Astrocyte (in vitro differentiated cells and primary cell): ENCODE measurements around the gene SH3TC2. TPM values are rescaled to one million over a fixed set of nuclear protein-coding genes. Genes with fewer than 3 reads are reported as not detected.

Source experiments
- DNase-seq: peaks from one replicate; pipeline ENCODE4 v3.0.0-alpha.2; 2010; ENCODE audit warnings: low read depth
- FAIRE-seq: peaks from 2 replicates; lab custom pipeline; 2011; peaks lifted over from hg19 to GRCh38; lab: Jason Lieb, UNC
- H2AFZ ChIP-seq: 2 replicates; pipeline ENCODE4 v1.6.0; 2012; ENCODE audit warnings: low read depth, low read length, inconsistent platforms
- H3K27ac ChIP-seq: 2 replicates; pipeline ENCODE4 v1.5.1; 2011; ENCODE audit warnings: low read depth, low read length, inconsistent platforms
- H3K27me3 ChIP-seq: 2 replicates; pipeline ENCODE4 v1.6.0; 2011; ENCODE audit warnings: low read length, inconsistent platforms; ENCODE audit not compliant: insufficient read depth
- H3K36me3 ChIP-seq: 2 replicates; pipeline ENCODE4 v1.5.1; 2011; ENCODE audit warnings: low read length, inconsistent platforms; ENCODE audit not compliant: insufficient read depth
- H3K4me1 ChIP-seq: 2 replicates; pipeline ENCODE4 v1.5.1; 2011; ENCODE audit warnings: low read length, inconsistent platforms; ENCODE audit not compliant: insufficient read depth
- H3K4me2 ChIP-seq: 2 replicates; pipeline ENCODE4 v1.6.0; 2012; ENCODE audit warnings: low read length, inconsistent platforms
- H3K4me3 ChIP-seq: 2 replicates; pipeline ENCODE4 v1.5.1; 2011; ENCODE audit warnings: low read depth, mild to moderate bottlenecking, low read length, inconsistent platforms; ENCODE audit not compliant: insufficient read depth
- H3K79me2 ChIP-seq: 2 replicates; pipeline ENCODE4 v1.6.0; 2012; ENCODE audit warnings: mild to moderate bottlenecking, low read length, inconsistent platforms; ENCODE audit not compliant: insufficient read depth
- H3K9ac ChIP-seq: 2 replicates; pipeline ENCODE4 v1.6.0; 2012; ENCODE audit warnings: mild to moderate bottlenecking, low read length, inconsistent platforms
- H3K9me3 ChIP-seq: 2 replicates; pipeline ENCODE4 v1.5.1; 2012; ENCODE audit warnings: low read depth, mild to moderate bottlenecking, low read length, inconsistent platforms; ENCODE audit not compliant: insufficient read depth
- H4K20me1 ChIP-seq: 2 replicates; pipeline ENCODE4 v1.6.0; 2012; ENCODE audit warnings: low read length, inconsistent platforms; ENCODE audit not compliant: insufficient read depth
- H3K27ac Mint-ChIP-seq: one replicate; pipeline ENCODE4 v1.8.0; 2021; ENCODE audit warnings: mild to moderate bottlenecking, mixed read lengths; ENCODE audit not compliant: unreplicated experiment
- H3K27me3 Mint-ChIP-seq: one replicate; pipeline ENCODE4 v1.8.0; 2021; ENCODE audit warnings: low read depth, mixed read lengths; ENCODE audit not compliant: unreplicated experiment
- H3K36me3 Mint-ChIP-seq: one replicate; pipeline ENCODE4 v1.8.0; 2021; ENCODE audit warnings: low read depth, mixed read lengths; ENCODE audit not compliant: unreplicated experiment
- H3K4me1 Mint-ChIP-seq: one replicate; pipeline ENCODE4 v1.8.0; 2021; ENCODE audit warnings: low read depth, mixed read lengths; ENCODE audit not compliant: unreplicated experiment
- H3K4me3 Mint-ChIP-seq: one replicate; pipeline ENCODE4 v1.8.0; 2021; ENCODE audit warnings: mild to moderate bottlenecking, moderate library complexity, mixed read lengths; ENCODE audit not compliant: unreplicated experiment
- H3K9me3 Mint-ChIP-seq: one replicate; pipeline ENCODE4 v1.8.0; 2021; ENCODE audit warnings: mild to moderate bottlenecking, mixed read lengths; ENCODE audit not compliant: unreplicated experiment
- EZH2 ChIP-seq: IDR thresholded peaks from 2 replicates; pipeline ENCODE4 v1.6.1; 2012; ENCODE audit warnings: mild to moderate bottlenecking, low read length, inconsistent platforms; ENCODE audit not compliant: insufficient read depth
- total RNA-seq: library from RNA; stranded (reverse); gene quantifications from 2 replicates; pipeline ENCODE4 v1.2.1, GENCODE V29; 2021
- TF ChIP-seq, protein P1 (sequence below): IDR thresholded peaks from 2 replicates; pipeline ENCODE4 v1.5.1; 2011; ENCODE audit warnings: low read depth, mild to moderate bottlenecking, inconsistent platforms, low read length, moderate library complexity; ENCODE audit not compliant: insufficient read depth

The SH3TC2 gene
- total RNA-seq, 1 donor from 2014 or later = 2.6 TPM

DNA sequence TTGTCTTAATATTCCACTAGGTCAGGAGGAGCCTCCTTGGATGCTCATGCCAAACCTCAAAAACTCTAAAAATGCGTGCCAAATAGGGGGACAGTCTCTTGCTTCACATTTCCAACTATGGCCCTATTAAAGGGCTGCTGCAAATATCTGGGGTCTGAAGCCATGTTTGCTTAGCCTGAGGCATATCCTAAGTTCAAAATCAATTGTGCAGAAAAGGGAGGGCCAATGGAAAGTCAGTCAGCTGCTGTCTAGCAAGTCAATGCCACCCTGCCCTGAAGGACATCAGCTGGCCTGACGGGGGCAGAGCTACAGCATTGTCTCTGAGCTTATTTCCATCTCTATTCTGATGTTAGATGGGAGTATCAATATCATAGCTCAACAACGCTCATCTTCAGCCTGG lies 93.6 kb downstream of the SH3TC2 start:
- TF ChIP-seq, protein P1, sequence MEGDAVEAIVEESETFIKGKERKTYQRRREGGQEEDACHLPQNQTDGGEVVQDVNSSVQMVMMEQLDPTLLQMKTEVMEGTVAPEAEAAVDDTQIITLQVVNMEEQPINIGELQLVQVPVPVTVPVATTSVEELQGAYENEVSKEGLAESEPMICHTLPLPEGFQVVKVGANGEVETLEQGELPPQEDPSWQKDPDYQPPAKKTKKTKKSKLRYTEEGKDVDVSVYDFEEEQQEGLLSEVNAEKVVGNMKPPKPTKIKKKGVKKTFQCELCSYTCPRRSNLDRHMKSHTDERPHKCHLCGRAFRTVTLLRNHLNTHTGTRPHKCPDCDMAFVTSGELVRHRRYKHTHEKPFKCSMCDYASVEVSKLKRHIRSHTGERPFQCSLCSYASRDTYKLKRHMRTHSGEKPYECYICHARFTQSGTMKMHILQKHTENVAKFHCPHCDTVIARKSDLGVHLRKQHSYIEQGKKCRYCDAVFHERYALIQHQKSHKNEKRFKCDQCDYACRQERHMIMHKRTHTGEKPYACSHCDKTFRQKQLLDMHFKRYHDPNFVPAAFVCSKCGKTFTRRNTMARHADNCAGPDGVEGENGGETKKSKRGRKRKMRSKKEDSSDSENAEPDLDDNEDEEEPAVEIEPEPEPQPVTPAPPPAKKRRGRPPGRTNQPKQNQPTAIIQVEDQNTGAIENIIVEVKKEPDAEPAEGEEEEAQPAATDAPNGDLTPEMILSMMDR = no peak
- TF ChIP-seq EZH2 = no peak
- Histone ChIP-seq H2AFZ (no peak overlapping the region), H3K27ac (no peak overlapping the region), H3K9ac (no peak overlapping the region), H3K4me2 (no peak overlapping the region), H3K4me1 (peaks cover 34% of the 10 kb centered on the region), H3K4me3 (no peak overlapping the region), H4K20me1 (no peaks in the 10 kb centered on the region), H3K27me3 (peaks cover 3% of the 10 kb centered on the region), H3K9me3 (no peaks in the 10 kb centered on the region), H3K36me3 (no peaks in the 10 kb centered on the region), H3K79me2 (no peaks in the 10 kb centered on the region)
- Mint-ChIP-seq H3K36me3 (no peaks in the 10 kb centered on the region), H3K9me3 (no peaks in the 10 kb centered on the region), H3K4me1 (peaks cover 46% of the 10 kb centered on the region), H3K27me3 (no peaks in the 10 kb centered on the region), H3K4me3 (no peak overlapping the region), H3K27ac (no peak overlapping the region)
- FAIRE-seq = no peak
- no peak for DNase-seq

DNA sequence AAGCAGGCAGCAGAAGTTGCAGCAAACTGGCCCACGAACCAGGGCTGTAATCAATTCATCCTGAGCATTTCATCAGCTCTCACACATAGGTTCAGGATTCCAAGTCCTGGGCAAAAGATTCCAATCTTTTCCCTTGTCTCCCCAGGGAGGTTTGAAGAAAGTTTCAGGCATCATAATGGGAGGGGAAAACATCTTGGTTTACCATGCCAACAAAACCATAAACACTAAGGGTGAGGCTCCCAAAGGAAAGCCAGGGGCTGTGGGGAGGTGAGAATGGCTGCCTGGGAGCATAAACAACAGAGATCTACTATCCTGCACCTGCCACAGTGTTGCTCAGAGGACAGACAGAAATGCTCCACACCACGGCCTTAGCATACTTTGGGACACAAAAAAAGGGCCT lies 94.6 kb downstream of the SH3TC2 start:
- Mint-ChIP-seq H3K4me1 (peaks cover 40% of the 10 kb centered on the region), H3K27me3 (no peaks in the 10 kb centered on the region), H3K9me3 (no peaks in the 10 kb centered on the region), H3K4me3 (no peak overlapping the region), H3K27ac (peak overlapping the region; percentile 62), H3K36me3 (no peaks in the 10 kb centered on the region)
- FAIRE-seq (no peak), DNase-seq (no peak)
- Histone ChIP-seq H3K9ac (no peak overlapping the region), H3K9me3 (no peaks in the 10 kb centered on the region), H3K4me2 (no peak overlapping the region), H3K4me3 (no peak overlapping the region), H3K36me3 (no peaks in the 10 kb centered on the region), H3K27ac (no peak overlapping the region), H4K20me1 (no peaks in the 10 kb centered on the region), H3K4me1 (peaks cover 28% of the 10 kb centered on the region), H2AFZ (no peak overlapping the region), H3K27me3 (peaks cover 3% of the 10 kb centered on the region), H3K79me2 (no peaks in the 10 kb centered on the region)
- TF ChIP-seq, protein P1 = no peak
- no peak for TF ChIP-seq EZH2

GRCh38 chr5:148967783-148968182 lies 95.1 kb downstream of the SH3TC2 start:
- no peak overlapping the region for H3K4me3 Mint-ChIP-seq
- no peaks in the 10 kb centered on the region for H3K27me3 Mint-ChIP-seq
- Histone ChIP-seq H3K79me2 (no peaks in the 10 kb centered on the region), H3K27me3 (peaks cover 3% of the 10 kb centered on the region), H4K20me1 (no peaks in the 10 kb centered on the region), H3K36me3 (no peaks in the 10 kb centered on the region), H2AFZ (no peak overlapping the region), H3K4me2 (no peak overlapping the region), H3K4me1 (peaks cover 22% of the 10 kb centered on the region), H3K27ac (no peak overlapping the region), H3K4me3 (no peak overlapping the region), H3K9me3 (no peaks in the 10 kb centered on the region), H3K9ac (no peak overlapping the region)
- TF ChIP-seq, protein P1 = no peak
- no peak for TF ChIP-seq EZH2
- H3K36me3 Mint-ChIP-seq = no peaks in the 10 kb centered on the region
- H3K9me3 Mint-ChIP-seq = no peaks in the 10 kb centered on the region
- peak overlapping the region; percentile 85 for H3K27ac Mint-ChIP-seq
- no peak for DNase-seq
- FAIRE-seq = no peak
- peaks cover 35% of the 10 kb centered on the region for H3K4me1 Mint-ChIP-seq
